Measurements from ENCODE around the gene FBXO34. TPM values are rescaled to one million over a fixed set of nuclear protein-coding genes. Genes with fewer than 3 reads are reported as not detected.

The FBXO34 gene
- total and polyA plus RNA-seq, 12 donors: 5.9 to 31.0 (median 18.5) TPM

- no peaks in the 10 kb centered on the region for H3K9me3 ChIP-seq (replicated peaks in 1 of 3)
- no peak overlapping the region for H3K4me3 ChIP-seq
- intact Hi-C loops (cut with DNase I): no loop called here
- H3K27me3 ChIP-seq: no peaks in the 10 kb centered on the region
- no peaks in the 10 kb centered on the region for H3K36me3 ChIP-seq (replicated peaks in 1 of 2)
- peaks cover 7% of the 10 kb centered on the region in 2 donors for H3K4me1 ChIP-seq (replicated peaks in 1 of 2)
- no peak overlapping the region for H3K27ac ChIP-seq
- no peak for DNase-seq
- TF ChIP-seq CTCF (IDR thresholded peaks at IDR 0.05) (no peak), POLR2A (IDR thresholded peaks at IDR 0.05) (no peak)
- WGBS, 4 donors: 70 to 80% (median 79%) methylated on average over 3 of the region's 3 CpGs
Measured at GRCh38 chr14:55267820-55268219, 3.4 kb upstream of the FBXO34 start.

- Histone ChIP-seq H3K4me3 (peak overlapping the region; percentile 43 to 86 (median 67)), H3K9me3 (replicated peaks in 1 of 3) (no peaks in the 10 kb centered on the region), H3K36me3 (replicated peaks in 1 of 2) (no peaks in the 10 kb centered on the region), H3K4me1 (replicated peaks in 1 of 2) (peaks cover 30 to 34% of the 10 kb centered on the region in 2 donors), H3K27me3 (no peaks in the 10 kb centered on the region), H3K27ac (peak overlapping the region; percentile 67 to 95 (median 92))
- DNase-seq: peak; percentile 77 to 87 (median 79)
- intact Hi-C loops (cut with DNase I): loop anchor here (5.0 to 10.0 kb wide), 2 partner anchors 83 to 86 kb away; no protein-coding TSS in a partner anchor
- WGBS, 4 donors: 0 to 1% (median 0%) methylated on average over 15 to 80 of the region's 80 CpGs
- TF ChIP-seq POLR2A (IDR thresholded peaks at IDR 0.05) (peak; percentile 60 to 75), CTCF (IDR thresholded peaks at IDR 0.05) (no peak)
Measured at GRCh38 chr14:55271572-55272298, 514 bp downstream of the FBXO34 start.

GRCh38 chr14:55272387-55272786 is 1.2 kb downstream of the FBXO34 start:
- H3K27ac ChIP-seq: peak overlapping the region in 4 of 5 donors; percentile 79 to 95 (median 93)
- peak overlapping the region; percentile 43 to 86 (median 67) for H3K4me3 ChIP-seq
- no peaks in the 10 kb centered on the region for H3K27me3 ChIP-seq
- WGBS, 4 donors: 3 to 7% (median 3%) methylated on average over 1 of the region's 1 CpG
- intact Hi-C loops (cut with DNase I): loop anchor here (5.0 to 10.0 kb wide), 2 partner anchors 82 to 85 kb away; no protein-coding TSS in a partner anchor
- peaks cover 36 to 40% of the 10 kb centered on the region in 2 donors for H3K4me1 ChIP-seq (replicated peaks in 1 of 2)
- TF ChIP-seq POLR2A (IDR thresholded peaks at IDR 0.05) (no peak), CTCF (IDR thresholded peaks at IDR 0.05) (no peak)
- no peaks in the 10 kb centered on the region for H3K36me3 ChIP-seq (replicated peaks in 1 of 2)
- no peak for DNase-seq
- H3K9me3 ChIP-seq (replicated peaks in 1 of 3): no peaks in the 10 kb centered on the region

- peak overlapping the region in 1 of 4 donors; percentile 70 for H3K4me3 ChIP-seq
- TF ChIP-seq POLR2A (IDR thresholded peaks at IDR 0.05) (no peak), CTCF (IDR thresholded peaks at IDR 0.05) (no peak)
Measured at GRCh38 chr14:55272922-55273321, 1.7 kb downstream of the FBXO34 start.

More at GRCh38 chr14:55272922-55273321, 1.7 kb downstream of the FBXO34 start:
- WGBS, 4 donors: 25 to 40% (median 32%) methylated on average over 2 of the region's 2 CpGs
- Histone ChIP-seq H3K27ac (peak overlapping the region in 2 of 5 donors; percentile 9 to 92), H3K36me3 (replicated peaks in 1 of 2) (no peaks in the 10 kb centered on the region), H3K27me3 (no peaks in the 10 kb centered on the region), H3K9me3 (replicated peaks in 1 of 3) (no peaks in the 10 kb centered on the region), H3K4me1 (replicated peaks in 1 of 2) (peaks cover 41 to 45% of the 10 kb centered on the region in 2 donors)
- intact Hi-C loops (cut with DNase I): loop anchor here (5.0 to 10.0 kb wide), 2 partner anchors 82 to 84 kb away; no protein-coding TSS in a partner anchor
- DNase-seq: no peak

Data from adrenal gland (tissue), 12 donors.